ENCODE results near the gene CRYGD. TPM values are rescaled to one million over a fixed set of nuclear protein-coding genes. Genes with fewer than 3 reads are reported as not detected.

CRYGD gene
- total and polyA plus RNA-seq, 2 of the 4 experiments (the other 2 are of a cell fraction), result not detected

DNA sequence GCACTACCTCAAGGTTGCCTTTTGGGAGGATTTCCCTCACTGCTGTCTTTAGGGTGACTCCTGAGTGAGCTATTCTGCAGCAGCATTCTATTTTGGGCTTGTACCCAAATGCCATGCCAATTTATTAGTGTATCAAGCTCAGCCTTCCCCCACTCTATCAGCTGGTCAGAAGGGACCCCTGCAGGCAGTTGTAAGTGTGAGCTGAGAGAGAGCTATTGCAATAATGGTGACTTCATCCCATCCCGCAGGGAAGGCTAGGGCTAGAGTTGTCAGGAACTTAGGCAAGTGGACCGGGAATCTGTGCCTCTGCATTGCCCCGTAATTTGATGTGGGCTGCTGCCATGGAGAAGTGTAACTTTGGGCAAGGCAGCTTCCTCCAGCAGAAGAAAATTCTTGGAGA is 23.4 kb upstream of the CRYGD start:
- no peak overlapping the region for H3K18ac ChIP-seq (ENCODE audit: low read depth, low read length)
- no peak overlapping the region for H3K14ac ChIP-seq (replicated peaks; ENCODE audit: low read depth, low read length)
- H4K8ac ChIP-seq (ENCODE audit: low read depth in 2 of 2, low read length in 2 of 2), result no peak overlapping the region
- no peak for DNase-seq
- H2BK20ac ChIP-seq (ENCODE audit: low read depth, low read length), result no peak overlapping the region
- H3K4me1 ChIP-seq (ENCODE audit: control insufficient read depth, insufficient read depth, low read length), result no peaks in the 10 kb centered on the region
- in situ Hi-C loops (cut with MboI; ENCODE audit: low sequenced_read_pairs) (no loop called here), intact Hi-C loops (cut with micrococcal nuclease) (no loop called here), dilution Hi-C loops (cut with HindIII; ENCODE audit: low sequenced_read_pairs, unreplicated experiment) (no loop called here)
- no TSS peak for BruUV-seq (replicated peaks)
- H3K4ac ChIP-seq (ENCODE audit: low read depth, low read length), result no peak overlapping the region
- no peaks in the 10 kb centered on the region for H4K20me1 ChIP-seq (ENCODE audit: insufficient read depth, low read length)
- no peak overlapping the region for H3K23ac ChIP-seq (ENCODE audit: low read depth, low read length)
- ATAC-seq (ENCODE audit: low read depth), result no peak
- no peak overlapping the region for H3K27ac ChIP-seq (ENCODE audit: insufficient read depth, low read length)
- H3K56ac ChIP-seq (ENCODE audit: extremely low read depth, insufficient read depth, low read length), result no peak overlapping the region
- H3K4me2 ChIP-seq (ENCODE audit: low read depth, low read length), result no peak overlapping the region
- H4K91ac ChIP-seq (ENCODE audit: insufficient read depth, low read depth, low read length), result no peak overlapping the region
- TF ChIP-seq CEBPB (IDR thresholded peaks at IDR 0.05; ENCODE audit: low read depth, low read length), result no peak
- no peak for TF ChIP-seq RCOR1 (IDR thresholded peaks at IDR 0.05; ENCODE audit: insufficient replicate concordance, low read length)
- TF ChIP-seq SMC3 (IDR thresholded peaks at IDR 0.05; ENCODE audit: low read depth, low read length), result no peak
- no peak for TF ChIP-seq FOS (IDR thresholded peaks at IDR 0.05; ENCODE audit: low read depth, low read length)
- H2BK5ac ChIP-seq (ENCODE audit: low read depth, low read length, poor library complexity, severe bottlenecking), result no peak overlapping the region
- H3K9ac ChIP-seq (ENCODE audit: low read depth, low read length), result no peak overlapping the region
- H2AK9ac ChIP-seq (replicated peaks; ENCODE audit: low read depth, low read length, poor library complexity), result no peak overlapping the region
- no peaks in the 10 kb centered on the region for H3K79me1 ChIP-seq (ENCODE audit: low read depth in 1 of 2, low read length in 2 of 2)
- 0 out of 2 replicates have a peak, but pooled peaks cover 3% of the 10 kb centered on the region for H3K27me3 ChIP-seq (ENCODE audit: control insufficient read depth, insufficient read depth, low read length)
- H2BK120ac ChIP-seq (ENCODE audit: low read depth, low read length), result no peak overlapping the region
- no peaks in the 10 kb centered on the region for H3K36me3 ChIP-seq (ENCODE audit: control insufficient read depth, insufficient read depth, low read length)
- no peak overlapping the region for H4K5ac ChIP-seq (ENCODE audit: low read depth, low read length)
- no peaks in the 10 kb centered on the region for H3K9me1 ChIP-seq (ENCODE audit: insufficient read depth, low read length)
- POLR2A ChIA-PET (ENCODE audit: unreplicated experiment), result no interaction called here
- H3K9me3 ChIP-seq (ENCODE audit: control insufficient read depth, insufficient read depth, low read length), result no peaks in the 10 kb centered on the region
- no peak overlapping the region for H2AFZ ChIP-seq (replicated peaks; ENCODE audit: low read length, poor library complexity)
- no peak overlapping the region for H3K4me3 ChIP-seq (ENCODE audit: insufficient read depth, low read depth, low read length)
- CTCF ChIA-PET, result interaction anchor here (0.8 kb wide), 1 partner anchor 17 kb away, joined by 3 read pairs; no protein-coding TSS in a partner anchor
- WGBS, 2 experiments (ENCODE audit: extremely low coverage in 2 of 2, insufficient read length in 1 of 2), result no CpG with 5 or more reads among the region's 3 CpGs
- H2BK15ac ChIP-seq (ENCODE audit: low read depth, low read length), result no peak overlapping the region
- H2AK5ac ChIP-seq (ENCODE audit: low read depth, low read length), result no peak overlapping the region

Measured in IMR-90 (cell line).